H9 (cell line): ENCODE results near the gene CHCHD3. TPM values are rescaled to one million over a fixed set of nuclear protein-coding genes. Genes with fewer than 3 reads are reported as not detected.

Source experiments
- DNase-seq: peaks from one replicate; pipeline ENCODE4 v3.0.0-alpha.2; 2017
- H2AFZ ChIP-seq: one replicate; pipeline ENCODE4 v1.6.1; 2013; ENCODE audit warnings: mild to moderate bottlenecking, low read length, control low read depth, moderate library complexity
- H2AK5ac ChIP-seq: 2 replicates; pipeline ENCODE4 v1.6.1; 2013; ENCODE audit warnings: low read length, control low read depth, mixed read lengths; ENCODE audit not compliant: insufficient read length
- H2BK120ac ChIP-seq: one replicate; pipeline ENCODE4 v1.6.1; 2013; ENCODE audit warnings: low read depth, mild to moderate bottlenecking, low read length, control low read depth, inconsistent platforms; ENCODE audit not compliant: poor library complexity, severe bottlenecking
- H2BK12ac ChIP-seq: 2 replicates; pipeline ENCODE4 v1.6.1; 2013; ENCODE audit warnings: low read length, control low read depth, mixed read lengths, low read depth; ENCODE audit not compliant: insufficient read length
- H2BK15ac ChIP-seq: 2 replicates; pipeline ENCODE4 v1.6.1; 2013; ENCODE audit warnings: low read depth, low read length, control low read depth
- H2BK20ac ChIP-seq: one replicate; pipeline ENCODE4 v1.6.1; 2013; ENCODE audit warnings: low read depth, mild to moderate bottlenecking, low read length, control low read depth, inconsistent platforms; ENCODE audit not compliant: poor library complexity, severe bottlenecking
- H2BK5ac ChIP-seq: 2 replicates; pipeline ENCODE4 v1.6.1; 2013; ENCODE audit warnings: low read length, control low read depth, mixed read lengths; ENCODE audit not compliant: insufficient read length
- H3K14ac ChIP-seq: 2 replicates; pipeline ENCODE4 v1.6.1; 2013; ENCODE audit warnings: low read length, control low read depth; ENCODE audit not compliant: insufficient read depth
- H3K18ac ChIP-seq: 2 replicates; pipeline ENCODE4 v1.6.1; 2013; ENCODE audit warnings: low read depth, mild to moderate bottlenecking, mixed read lengths, low read length, control low read depth; ENCODE audit not compliant: insufficient read length
- H3K23ac ChIP-seq: 2 replicates; pipeline ENCODE4 v1.6.1; 2013; ENCODE audit warnings: low read length, control low read depth, mixed read lengths, low read depth; ENCODE audit not compliant: insufficient read length
- H3K23me2 ChIP-seq: 2 replicates; pipeline ENCODE4 v1.6.1; 2013; ENCODE audit warnings: low read depth, mild to moderate bottlenecking, mixed read lengths, low read length, control low read depth; ENCODE audit not compliant: insufficient read length, poor library complexity, severe bottlenecking
- H3K27ac ChIP-seq: 2 replicates; pipeline ENCODE4 v1.5.1; 2013; ENCODE audit warnings: low read length, control low read depth, mixed read lengths, low read depth; ENCODE audit not compliant: insufficient read length
- H3K27me3 ChIP-seq: 2 replicates; pipeline ENCODE4 v1.6.1; 2013; ENCODE audit warnings: low read length, control low read depth, inconsistent platforms; ENCODE audit not compliant: insufficient read depth
- H3K4ac ChIP-seq: 2 replicates; pipeline ENCODE4 v1.6.1; 2013; ENCODE audit warnings: low read depth, mild to moderate bottlenecking, control low read depth, inconsistent platforms, low read length, moderate library complexity
- H3K4me1 ChIP-seq: 2 replicates; pipeline ENCODE4 v1.6.1; 2013; ENCODE audit warnings: low read length, control low read depth, inconsistent platforms; ENCODE audit not compliant: insufficient read depth
- H3K4me2 ChIP-seq: 2 replicates; pipeline ENCODE4 v1.6.1; 2013; ENCODE audit warnings: low read length, control low read depth, mixed read lengths; ENCODE audit not compliant: insufficient read length, insufficient read depth
- H3K56ac ChIP-seq: 2 replicates; pipeline ENCODE4 v1.6.1; 2013; ENCODE audit warnings: low read depth, mild to moderate bottlenecking, mixed read lengths, low read length, control low read depth; ENCODE audit not compliant: insufficient read length
- H3K79me1 ChIP-seq: 2 replicates; pipeline ENCODE4 v1.6.1; 2013; ENCODE audit warnings: low read depth, mild to moderate bottlenecking, moderate library complexity, low read length, control low read depth, inconsistent platforms; ENCODE audit not compliant: insufficient read depth, poor library complexity, severe bottlenecking
- H3K79me2 ChIP-seq: 2 replicates; pipeline ENCODE4 v1.6.1; 2013; ENCODE audit warnings: low read length, control low read depth, inconsistent platforms; ENCODE audit not compliant: insufficient read depth
- H3K9ac ChIP-seq: 2 replicates; pipeline ENCODE4 v1.6.1; 2013; ENCODE audit warnings: low read length, control low read depth, mixed read lengths; ENCODE audit not compliant: insufficient read length; ENCODE audit errors: extremely low read depth
- H3K9me3 ChIP-seq: one replicate; pipeline ENCODE4 v1.6.1; 2013; ENCODE audit warnings: low read depth, low read length, inconsistent platforms; ENCODE audit not compliant: control insufficient read depth
- H3T11ph ChIP-seq: one replicate; pipeline ENCODE4 v1.6.1; 2013; ENCODE audit warnings: mild to moderate bottlenecking, low read length, control low read depth, inconsistent platforms
- H4K20me1 ChIP-seq: one replicate; pipeline ENCODE4 v1.6.1; 2013; ENCODE audit not compliant: control insufficient read depth, insufficient read length, insufficient read depth
- H4K5ac ChIP-seq: 2 replicates; pipeline ENCODE4 v1.6.1; 2013; ENCODE audit warnings: low read depth, mild to moderate bottlenecking, mixed read lengths, low read length, control low read depth; ENCODE audit not compliant: insufficient read length
- H4K8ac ChIP-seq: replicated peaks from 2 replicates; pipeline ENCODE4 v1.6.1; 2013; ENCODE audit warnings: low read length, control low read depth, mixed read lengths, low read depth; ENCODE audit not compliant: insufficient read length
- H4K91ac ChIP-seq: 2 replicates; pipeline ENCODE4 v1.6.1; 2013; ENCODE audit warnings: low read depth, mild to moderate bottlenecking, moderate library complexity, mixed read lengths, low read length, control low read depth; ENCODE audit not compliant: insufficient read length
- H3K27ac Mint-ChIP-seq, 3 experiments: 2 replicates in 2 of 3; 3 replicates in 1 of 3; pipeline ENCODE4 v1.8.0; 2020 to 2021; ENCODE audit warnings: mixed read lengths in 3 of 3, mild to moderate bottlenecking in 1 of 3, moderate library complexity in 1 of 3
- H3K27me3 Mint-ChIP-seq: 2 replicates; pipeline ENCODE4 v1.8.0; 2021; ENCODE audit warnings: low read depth, mild to moderate bottlenecking, moderate library complexity, mixed read lengths
- H3K36me3 Mint-ChIP-seq, 3 experiments: 2 replicates in 2 of 3; 3 replicates in 1 of 3; pipeline ENCODE4 v1.8.0; 2020 to 2021; ENCODE audit warnings: low read depth in 3 of 3, mixed read lengths in 3 of 3; ENCODE audit not compliant: insufficient read depth in 1 of 3
- H3K4me1 Mint-ChIP-seq, 2 experiments: 2 replicates each; pipeline ENCODE4 v1.8.0; 2020; ENCODE audit warnings: mixed read lengths in 2 of 2
- H3K4me3 Mint-ChIP-seq, 2 experiments: 2 replicates in 1 of 2; 3 replicates in 1 of 2; pipeline ENCODE4 v1.8.0; 2020 to 2021; ENCODE audit warnings: mild to moderate bottlenecking in 2 of 2, mixed read lengths in 2 of 2, moderate library complexity in 1 of 2
- H3K9me3 Mint-ChIP-seq, 2 experiments: 2 replicates in 1 of 2; 3 replicates in 1 of 2; pipeline ENCODE4 v1.8.0; 2020; ENCODE audit warnings: mild to moderate bottlenecking in 2 of 2, mixed read lengths in 2 of 2, moderate library complexity in 1 of 2
- CTCF ChIP-seq: fragments of 200-600 bp; sonication (generic); conservative IDR thresholded peaks from 3 replicates; pipeline ENCODE4 v1.8.0; 2021; ENCODE audit warnings: antibody characterized with exemption, mild to moderate bottlenecking
- WGBS: extraction: QIAGEN DNeasy Blood & Tissue Kit; methylation state at CpG from one replicate; pipeline ENCODE4 v1.1.7; 2013; ENCODE audit warnings: missing lambda C conversion rate, low lambda C conversion rate, mixed read lengths; ENCODE audit not compliant: insufficient read length; ENCODE audit errors: extremely low coverage; 5-methylcytosine and 5-hydroxymethylcytosine counted together
- total RNA-seq: library from RNA; stranded (reverse); gene quantifications from 2 replicates; pipeline ENCODE4 v1.2.1, GENCODE V29; 2021

Gene CHCHD3
- total RNA-seq, 1 experiment from 2014 or later = 104 TPM

- peaks cover 0 to 3% of the 10 kb centered on the region in 2 experiments; a peak in 2 of 5 replicates for H3K9me3 Mint-ChIP-seq
- Histone ChIP-seq H3K18ac (no peak overlapping the region), H3K27me3 (no peaks in the 10 kb centered on the region), H2BK120ac (no peak overlapping the region), H3K79me2 (peaks cover 7% of the 10 kb centered on the region; the same call in 1 of the 2 replicates), H2AK5ac (no peak overlapping the region), H2BK15ac (no peak overlapping the region), H3K79me1 (no peaks in the 10 kb centered on the region), H3K4me2 (no peak overlapping the region), H3K27ac (no peak overlapping the region), H4K8ac (no peak overlapping the region), H2BK5ac (no peak overlapping the region), H3K9ac (no peak overlapping the region), H3K23ac (no peak overlapping the region), H3T11ph (no peak overlapping the region), H3K14ac (no peak overlapping the region), H2AFZ (no peak overlapping the region), H4K5ac (no peak overlapping the region), H2BK20ac (no peak overlapping the region), H3K4ac (no peak overlapping the region), H2BK12ac (no peak overlapping the region), H4K91ac (no peak overlapping the region), H3K4me1 (no peaks in the 10 kb centered on the region; the same call in 1 of the 2 replicates), H3K56ac (no peak overlapping the region), H4K20me1 (no peaks in the 10 kb centered on the region), H3K23me2 (no peaks in the 10 kb centered on the region), H3K9me3 (no peaks in the 10 kb centered on the region)
- peaks cover 6 to 8% of the 10 kb centered on the region in 2 experiments for H3K4me1 Mint-ChIP-seq
- H3K4me3 Mint-ChIP-seq = no peak overlapping the region
- no peaks in the 10 kb centered on the region for H3K27me3 Mint-ChIP-seq
- no peak for TF ChIP-seq CTCF
- WGBS = no CpG with 5 or more reads among the region's 4 CpGs
- no peak for DNase-seq
- H3K36me3 Mint-ChIP-seq = peaks cover 3 to 4% (median 3%) of the 10 kb centered on the region in 3 experiments
- H3K27ac Mint-ChIP-seq = no peak overlapping the region
These were observed 58.4 kb downstream of the CHCHD3 start for GRCh38 chr7:133023370-133024071.
